K562 (cell line): ENCODE data around the gene HMGCL. TPM values are rescaled to one million over a fixed set of nuclear protein-coding genes. Genes with fewer than 3 reads are reported as not detected.
A peak's percentile ranks its signal among the peaks of the same experiment; 100 is the strongest.

Experiments
- ATF2 ChIP-seq: sonication (generic); formaldehyde crosslinking; IDR thresholded peaks from 2 replicates; pipeline ENCODE4 v1.8.1; 2022; ENCODE audit warnings: missing genetic modification reagents
- CBX1 ChIP-seq: sonication (generic); IDR thresholded peaks from 2 replicates; pipeline ENCODE4 v1.6.1; 2016; ENCODE audit warnings: antibody characterized with exemption, low read depth, mild to moderate bottlenecking
- CC2D1A ChIP-seq: fragments of 450-650 bp; IDR thresholded peaks from 2 replicates; pipeline ENCODE4 v1.6.1; 2017; ENCODE audit warnings: mild to moderate bottlenecking
- HDGF ChIP-seq: fragments of 450-650 bp; IDR thresholded peaks from 2 replicates; pipeline ENCODE4 v1.6.1; 2016
- MAFF ChIP-seq: IDR thresholded peaks from 2 replicates; pipeline ENCODE4 v1.6.1; 2012; ENCODE audit warnings: low read length, improper control_type of control experiment
- MGA ChIP-seq: fragments of 450-650 bp; IDR thresholded peaks from 2 replicates; pipeline ENCODE4 v1.6.1; 2016; ENCODE audit warnings: mild to moderate bottlenecking, moderate library complexity
- MTA2 ChIP-seq: fragments of 450-650 bp; IDR thresholded peaks from 2 replicates; pipeline ENCODE4 v1.6.1; 2016; ENCODE audit warnings: low read depth
- NONO ChIP-seq, 2 experiments: fragments of 200-400 bp in 1 of 2; fragments of 450-650 bp in 1 of 2; formaldehyde crosslinking in 1 of 2; IDR thresholded peaks; 2 replicates each; pipeline ENCODE4 v1.6.1; 2017; ENCODE audit warnings: low read depth in 2 of 2, mild to moderate bottlenecking in 2 of 2, moderate library complexity in 2 of 2, low read length in 1 of 2
- PCBP1 ChIP-seq: fragments of 200-400 bp; formaldehyde crosslinking; IDR thresholded peaks from 2 replicates; pipeline ENCODE4 v1.6.1; 2018; ENCODE audit warnings: mild to moderate bottlenecking, low read depth, low read length; ENCODE audit not compliant: poor library complexity, severe bottlenecking
- SIX5 ChIP-seq, 2 experiments: IDR thresholded peaks; 2 replicates each; pipeline ENCODE4 v1.6.1; 2011; ENCODE audit warnings: low read length in 2 of 2, borderline replicate concordance in 1 of 2, low read depth in 1 of 2, mild to moderate bottlenecking in 1 of 2, moderate library complexity in 1 of 2; ENCODE audit not compliant: insufficient read depth in 1 of 2
- SOX6 ChIP-seq: fragments of 450-650 bp; IDR thresholded peaks from 2 replicates; pipeline ENCODE4 v1.6.1; 2014; ENCODE audit warnings: mild to moderate bottlenecking
- TAL1 ChIP-seq: fragments of 450-650 bp; IDR thresholded peaks from 2 replicates; pipeline ENCODE4 v1.6.1; 2016; ENCODE audit warnings: mild to moderate bottlenecking
- ZBTB43 ChIP-seq: sonication (generic); formaldehyde crosslinking; IDR thresholded peaks from 2 replicates; pipeline ENCODE4 v1.8.0; 2023; ENCODE audit warnings: mild to moderate bottlenecking, missing genetic modification reagents
- ZFX ChIP-seq: sonication (generic); formaldehyde crosslinking; IDR thresholded peaks from 2 replicates; pipeline ENCODE4 v1.8.0; 2022; ENCODE audit warnings: mild to moderate bottlenecking, missing genetic modification reagents, moderate library complexity
- ZNF384 ChIP-seq: IDR thresholded peaks from 2 replicates; pipeline ENCODE4 v1.6.1; 2012; ENCODE audit warnings: low read depth, low read length, improper control_type of control experiment
- polyA plus RNA-seq, 8 experiments: library from polyadenylated mRNA; depleted of rRNA in 4 of 8; stranded (reverse) in 5 of 8; unstranded in 3 of 8; fragments of >200 nt; fragmentation: Nextera tagmentation in 2 of 8; fragmentation: Illumina TruSeq in 1 of 8; extraction: Ambion mirVana in 2 of 8; extraction: Trizol in 1 of 8; gene quantifications; 2 replicates each; pipeline versions ENCODE4 v1.2.1 to v1.2.3, GENCODE V29; 2011 to 2014; ENCODE audit warnings: inconsistent platforms in 1 of 8, missing spikeins in 1 of 8
- total RNA-seq, 7 experiments: library from RNA; depleted of rRNA in 6 of 7; stranded (reverse); fragments of >200 nt in 6 of 7; fragmentation: Illumina TruSeq in 2 of 7; extraction: Trizol in 2 of 7; gene quantifications; 2 replicates each; pipeline versions ENCODE4 v1.2.1 to v1.2.3, GENCODE V29; 2011 to 2021; ENCODE audit warnings: low replicate concordance in 1 of 7

Gene HMGCL
- total and polyA plus RNA-seq, 9 of the 15 experiments (the other 6 are each of a cell fraction or from before 2014, with no cell fraction given): 18.0 to 82.2 (median 24.2) TPM

- TF ChIP-seq NONO (IDR thresholded peaks at IDR 0.05; ENCODE audit: low read depth in 2 of 2, low read length in 1 of 2) (no peak), TAL1 (peak; percentile 70), CBX1 (no peak), SOX6 (0 out of 2 replicates have a peak, but pooled peaks have one; percentile 10), ZBTB43 (CRISPR knock-in tag) (no peak), ZFX (no peak), MGA (no peak), MAFF (peak; percentile 44; the same call in 1 of the 2 replicates), MTA2 (peak; percentile 40; the same call in 1 of the 2 replicates), CC2D1A (no peak), ZNF384 (no peak), SIX5 (IDR thresholded peaks at IDR 0.05; ENCODE audit: borderline replicate concordance in 1 of 2, insufficient read depth in 1 of 2, low read depth in 1 of 2, low read length in 2 of 2) (no peak), PCBP1 (no peak), ATF2 (no peak), HDGF (no peak)
Observed at GRCh38 chr1:23872421-23872820, 47.2 kb upstream of the HMGCL start (continued).
